Prostate gland (tissue), 2 donors: ENCODE data around the gene KCNH6. TPM values are rescaled to one million over a fixed set of nuclear protein-coding genes. Genes with fewer than 3 reads are reported as not detected.

Source experiments
- DNase-seq: peaks from one replicate; pipeline ENCODE4 v3.0.0-alpha.2; 2019; ENCODE audit warnings: low spot score
- H3K27ac ChIP-seq, 2 donors: fragments of 200-600 bp; sonication (generic); 2 replicates each; pipeline ENCODE4 v1.5.1; 2017 to 2019
- H3K27me3 ChIP-seq: fragments of 200-600 bp; sonication (generic); replicated peaks from 2 replicates; pipeline ENCODE4 v1.5.1; 2019; ENCODE audit not compliant: insufficient read depth
- H3K36me3 ChIP-seq, 2 donors: fragments of 200-600 bp; sonication (generic); 1 replicate in 1 of 2; 2 replicates in 1 of 2; pipeline versions ENCODE4 v1.5.1 to v1.8.1; 2017 to 2019
- H3K4me1 ChIP-seq: fragments of 200-600 bp; sonication (generic); replicated peaks from 2 replicates; pipeline ENCODE4 v1.5.1; 2019
- H3K4me3 ChIP-seq, 2 donors: fragments of 200-600 bp; sonication (generic); 2 replicates each; pipeline ENCODE4 v1.5.1; 2017 to 2019
- H3K9me3 ChIP-seq: fragments of 200-600 bp; sonication (generic); 2 replicates; pipeline ENCODE4 v1.5.1; 2017
- POLR2A ChIP-seq: fragments of 450-650 bp; IDR thresholded peaks from one replicate; pipeline ENCODE4 v1.6.1; 2016; ENCODE audit warnings: antibody characterized with exemption, mild to moderate bottlenecking
- POLR2AphosphoS5 ChIP-seq: sonication (generic); formaldehyde crosslinking; IDR thresholded peaks from one replicate; pipeline ENCODE4 v1.6.1; 2017; ENCODE audit warnings: antibody characterized with exemption
- WGBS: methylation state at CpG from one replicate; pipeline ENCODE4 v1.1.5; 2018; 5-methylcytosine and 5-hydroxymethylcytosine counted together
- intact Hi-C: fragments of 100-400 bp; cut with DNase I; formaldehyde crosslinking; loops from one replicate; pipeline ENCODE4 v1.14.2; 2022
- total RNA-seq, 2 donors: library from RNA; depleted of rRNA; stranded (reverse); fragments of >200 nt; gene quantifications; one replicate each; pipeline ENCODE4 v1.1.0, GENCODE V29; 2016
- TF ChIP-seq, protein P1 (sequence below), 4 experiments: fragments of 200-600 bp in 2 of 4; fragments of 450-650 bp in 2 of 4; sonication (generic) in 2 of 4; IDR thresholded peaks; 1 replicate in 3 of 4; 2 replicates in 1 of 4; pipeline ENCODE4 v1.5.1; 2016 to 2019; ENCODE audit warnings: antibody characterized with exemption in 4 of 4, mild to moderate bottlenecking in 2 of 4, moderate library complexity in 2 of 4

KCNH6 gene
- total RNA-seq, 2 donors from 2014 or later: 8.1 to 22.4 TPM

DNA sequence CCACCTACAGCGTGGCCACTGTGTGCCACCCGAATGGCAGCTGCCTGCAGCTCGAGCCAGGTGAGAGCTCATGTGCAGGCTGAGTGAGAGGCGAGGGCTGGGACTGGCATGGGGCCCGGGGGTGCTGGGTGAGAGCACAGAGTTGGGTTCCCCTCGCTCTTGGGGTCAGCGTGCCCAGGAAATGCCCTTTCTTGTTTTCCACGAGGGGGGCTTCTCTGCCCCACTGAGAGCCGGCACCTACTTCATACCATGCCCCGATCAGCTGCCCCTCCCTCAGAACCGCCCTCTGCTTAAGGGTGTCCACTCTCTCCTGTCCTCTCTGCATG is 36.2 kb upstream of the KCNH6 start:
- no peak overlapping the region for H3K27ac ChIP-seq
- H3K9me3 ChIP-seq: no peaks in the 10 kb centered on the region
- H3K36me3 ChIP-seq: no peaks in the 10 kb centered on the region
- TF ChIP-seq POLR2AphosphoS5: no peak
- TF ChIP-seq POLR2A: no peak
- TF ChIP-seq, protein P1, sequence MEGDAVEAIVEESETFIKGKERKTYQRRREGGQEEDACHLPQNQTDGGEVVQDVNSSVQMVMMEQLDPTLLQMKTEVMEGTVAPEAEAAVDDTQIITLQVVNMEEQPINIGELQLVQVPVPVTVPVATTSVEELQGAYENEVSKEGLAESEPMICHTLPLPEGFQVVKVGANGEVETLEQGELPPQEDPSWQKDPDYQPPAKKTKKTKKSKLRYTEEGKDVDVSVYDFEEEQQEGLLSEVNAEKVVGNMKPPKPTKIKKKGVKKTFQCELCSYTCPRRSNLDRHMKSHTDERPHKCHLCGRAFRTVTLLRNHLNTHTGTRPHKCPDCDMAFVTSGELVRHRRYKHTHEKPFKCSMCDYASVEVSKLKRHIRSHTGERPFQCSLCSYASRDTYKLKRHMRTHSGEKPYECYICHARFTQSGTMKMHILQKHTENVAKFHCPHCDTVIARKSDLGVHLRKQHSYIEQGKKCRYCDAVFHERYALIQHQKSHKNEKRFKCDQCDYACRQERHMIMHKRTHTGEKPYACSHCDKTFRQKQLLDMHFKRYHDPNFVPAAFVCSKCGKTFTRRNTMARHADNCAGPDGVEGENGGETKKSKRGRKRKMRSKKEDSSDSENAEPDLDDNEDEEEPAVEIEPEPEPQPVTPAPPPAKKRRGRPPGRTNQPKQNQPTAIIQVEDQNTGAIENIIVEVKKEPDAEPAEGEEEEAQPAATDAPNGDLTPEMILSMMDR (IDR thresholded peaks at IDR 0.05): no peak
- H3K4me3 ChIP-seq: no peak overlapping the region
- no peaks in the 10 kb centered on the region for H3K4me1 ChIP-seq
- H3K27me3 ChIP-seq: no peaks in the 10 kb centered on the region
- DNase-seq: no peak
- intact Hi-C loops: no loop called here
- 88% methylated on average over 11 of the region's 11 CpGs for WGBS

DNA sequence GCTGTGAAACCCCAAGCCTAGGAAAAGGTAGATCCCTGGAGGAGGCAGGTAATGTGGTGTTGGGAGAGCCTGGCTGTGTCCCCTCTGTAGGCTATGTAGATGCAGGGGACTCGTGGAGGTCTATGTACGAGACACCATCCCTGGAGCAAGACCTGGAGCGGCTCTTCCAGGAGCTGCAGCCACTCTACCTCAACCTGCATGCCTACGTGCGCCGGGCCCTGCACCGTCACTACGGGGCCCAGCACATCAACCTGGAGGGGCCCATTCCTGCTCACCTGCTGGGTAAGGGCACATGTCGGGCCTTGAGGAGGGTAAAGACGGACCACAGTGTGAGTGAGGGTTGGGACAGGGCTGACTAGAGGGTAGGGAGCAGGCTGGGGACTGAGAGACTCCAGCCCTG is 34.3 kb upstream of the KCNH6 start:
- Histone ChIP-seq H3K4me1 (no peaks in the 10 kb centered on the region), H3K36me3 (no peaks in the 10 kb centered on the region), H3K27ac (no peak overlapping the region), H3K9me3 (no peaks in the 10 kb centered on the region), H3K4me3 (no peak overlapping the region), H3K27me3 (no peaks in the 10 kb centered on the region)
- TF ChIP-seq, protein P1 (IDR thresholded peaks at IDR 0.05): no peak
- TF ChIP-seq POLR2AphosphoS5 (no peak), POLR2A (no peak)
- WGBS: 95% methylated on average over 10 of the region's 10 CpGs
- no peak for DNase-seq
- intact Hi-C loops: no loop called here

DNA sequence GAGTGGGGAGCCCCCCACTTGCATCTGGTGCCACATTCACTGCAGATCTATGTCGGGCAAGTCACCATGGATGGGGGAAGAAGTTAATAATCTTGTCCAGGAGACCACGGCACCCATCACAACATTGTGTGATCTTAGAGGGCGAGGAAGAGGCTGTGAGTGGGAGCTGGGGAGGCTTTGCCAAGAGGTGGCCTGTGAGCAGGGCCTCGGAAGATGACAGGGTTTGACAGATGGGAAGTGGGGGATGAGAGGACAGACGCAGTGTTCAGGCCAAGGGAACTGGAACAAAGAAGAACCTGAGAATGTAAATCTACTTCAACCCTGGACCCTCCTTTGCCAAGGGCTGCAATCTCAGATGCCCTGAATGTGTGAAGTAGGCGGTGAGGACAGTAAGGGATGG is 33.9 kb upstream of the KCNH6 start:
- H3K27me3 ChIP-seq: no peaks in the 10 kb centered on the region
- no peaks in the 10 kb centered on the region for H3K36me3 ChIP-seq
- intact Hi-C loops: no loop called here
- H3K9me3 ChIP-seq: no peaks in the 10 kb centered on the region
- DNase-seq: no peak
- H3K4me1 ChIP-seq: no peaks in the 10 kb centered on the region
- no peak for TF ChIP-seq POLR2A
- no peak for TF ChIP-seq POLR2AphosphoS5
- TF ChIP-seq, protein P1 (IDR thresholded peaks at IDR 0.05): no peak
- H3K4me3 ChIP-seq: no peak overlapping the region
- WGBS: 87% methylated on average over 6 of the region's 6 CpGs
- no peak overlapping the region for H3K27ac ChIP-seq

DNA sequence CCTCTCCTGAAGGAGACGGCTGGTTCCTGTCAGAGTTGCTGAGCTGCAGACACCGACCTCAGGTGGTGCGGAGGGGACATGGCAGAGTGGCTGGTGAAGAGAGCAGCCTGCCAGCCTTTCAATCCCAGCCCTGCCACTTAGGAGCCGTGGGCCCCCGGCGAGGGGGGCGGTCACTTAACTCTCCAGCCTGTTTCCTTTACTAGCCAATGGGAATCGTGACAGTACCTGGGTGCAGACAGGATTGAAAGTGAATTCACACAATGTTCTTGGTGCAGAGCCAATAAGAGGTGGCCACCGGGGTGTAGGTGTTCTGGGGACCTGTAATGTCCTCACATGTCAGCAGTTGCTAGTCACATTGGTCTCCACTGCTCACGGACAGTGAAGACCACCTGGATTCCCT is 32.8 kb upstream of the KCNH6 start:
- Histone ChIP-seq H3K27me3 (no peaks in the 10 kb centered on the region), H3K36me3 (no peaks in the 10 kb centered on the region), H3K27ac (no peak overlapping the region), H3K9me3 (no peaks in the 10 kb centered on the region), H3K4me3 (no peak overlapping the region), H3K4me1 (no peaks in the 10 kb centered on the region)
- no peak for DNase-seq
- no peak for TF ChIP-seq POLR2AphosphoS5
- TF ChIP-seq, protein P1 (IDR thresholded peaks at IDR 0.05): no peak
- TF ChIP-seq POLR2A: no peak
- intact Hi-C loops: no loop called here
- WGBS: 35% methylated on average over 10 of the region's 10 CpGs

DNA sequence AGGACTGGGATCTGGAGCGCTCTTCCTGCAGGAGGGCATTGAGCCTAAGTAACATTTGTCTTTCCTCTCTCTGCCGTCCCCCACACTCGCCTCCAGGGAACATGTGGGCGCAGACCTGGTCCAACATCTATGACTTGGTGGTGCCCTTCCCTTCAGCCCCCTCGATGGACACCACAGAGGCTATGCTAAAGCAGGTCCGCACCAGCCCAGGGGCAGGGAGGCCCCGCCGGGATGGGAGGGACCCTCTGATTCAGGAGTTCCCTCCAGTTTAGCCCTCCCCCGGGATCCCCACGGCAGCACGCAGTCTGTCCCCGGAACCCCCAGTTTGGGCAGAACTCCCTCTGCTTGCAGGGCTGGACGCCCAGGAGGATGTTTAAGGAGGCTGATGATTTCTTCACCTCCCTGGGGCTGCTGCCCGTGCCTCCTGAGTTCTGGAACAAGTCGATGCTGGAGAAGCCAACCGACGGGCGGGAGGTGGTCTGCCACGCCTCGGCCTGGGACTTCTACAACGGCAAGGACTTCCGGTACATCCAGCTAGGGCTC is 32.2 kb upstream of the KCNH6 start:
- no peak overlapping the region for H3K4me3 ChIP-seq
- H3K4me1 ChIP-seq: no peaks in the 10 kb centered on the region
- H3K27ac ChIP-seq: no peak overlapping the region
- no peaks in the 10 kb centered on the region for H3K9me3 ChIP-seq
- WGBS: 85% methylated on average over 22 of the region's 22 CpGs
- TF ChIP-seq POLR2AphosphoS5 (no peak), POLR2A (no peak)
- TF ChIP-seq, protein P1 (IDR thresholded peaks at IDR 0.05): no peak
- no peaks in the 10 kb centered on the region for H3K27me3 ChIP-seq
- DNase-seq: no peak
- H3K36me3 ChIP-seq: no peaks in the 10 kb centered on the region
- intact Hi-C loops: no loop called here
